ENCODE results near the gene OSTF1.

DNA sequence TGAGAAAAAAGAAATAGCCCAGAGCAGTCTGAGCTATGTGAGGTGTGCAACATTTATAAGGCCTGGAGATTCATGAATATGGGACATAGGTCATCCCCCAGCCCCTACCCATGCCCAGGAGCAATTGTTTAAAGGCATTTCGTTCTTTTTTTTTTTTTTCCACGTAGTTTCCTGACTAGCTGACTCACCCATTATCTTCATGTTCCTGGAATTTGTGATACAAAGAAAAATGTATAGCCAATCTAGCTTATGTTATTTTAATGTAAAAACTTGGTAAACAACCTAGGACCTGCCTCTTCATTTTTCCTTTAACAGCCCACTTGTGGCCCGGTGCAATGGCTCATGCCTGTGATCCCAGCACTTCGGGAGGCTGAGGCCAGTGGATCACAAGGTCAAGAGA lies 81.3 kb downstream of the OSTF1 start:
- TF ChIP-seq, protein P1, sequence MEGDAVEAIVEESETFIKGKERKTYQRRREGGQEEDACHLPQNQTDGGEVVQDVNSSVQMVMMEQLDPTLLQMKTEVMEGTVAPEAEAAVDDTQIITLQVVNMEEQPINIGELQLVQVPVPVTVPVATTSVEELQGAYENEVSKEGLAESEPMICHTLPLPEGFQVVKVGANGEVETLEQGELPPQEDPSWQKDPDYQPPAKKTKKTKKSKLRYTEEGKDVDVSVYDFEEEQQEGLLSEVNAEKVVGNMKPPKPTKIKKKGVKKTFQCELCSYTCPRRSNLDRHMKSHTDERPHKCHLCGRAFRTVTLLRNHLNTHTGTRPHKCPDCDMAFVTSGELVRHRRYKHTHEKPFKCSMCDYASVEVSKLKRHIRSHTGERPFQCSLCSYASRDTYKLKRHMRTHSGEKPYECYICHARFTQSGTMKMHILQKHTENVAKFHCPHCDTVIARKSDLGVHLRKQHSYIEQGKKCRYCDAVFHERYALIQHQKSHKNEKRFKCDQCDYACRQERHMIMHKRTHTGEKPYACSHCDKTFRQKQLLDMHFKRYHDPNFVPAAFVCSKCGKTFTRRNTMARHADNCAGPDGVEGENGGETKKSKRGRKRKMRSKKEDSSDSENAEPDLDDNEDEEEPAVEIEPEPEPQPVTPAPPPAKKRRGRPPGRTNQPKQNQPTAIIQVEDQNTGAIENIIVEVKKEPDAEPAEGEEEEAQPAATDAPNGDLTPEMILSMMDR (conservative IDR thresholded peaks at IDR 0.05; ENCODE audit: low read depth, low read length), result no peak
- no peak for TF ChIP-seq EZH2 (IDR thresholded peaks at IDR 0.05; ENCODE audit: low read length, unreplicated experiment)

Data from PC-3 (cell line).